ENCODE measurements around the gene CABLES1. TPM values are rescaled to one million over a fixed set of nuclear protein-coding genes. Genes with fewer than 3 reads are reported as not detected.

CABLES1 gene
- total RNA-seq, 1 experiment from 2014 or later = 6.2 TPM

- no peak for DNase-seq (ENCODE audit: low read depth)
Observed at GRCh38 chr18:23194155-23194996, 59.1 kb downstream of the CABLES1 start.

- no peak for DNase-seq (ENCODE audit: low read depth)
Observed at GRCh38 chr18:23194997-23195957, 60.0 kb downstream of the CABLES1 start.

GRCh38 chr18:23196119-23197007 lies 61.1 kb downstream of the CABLES1 start:
- DNase-seq (ENCODE audit: low read depth) = no peak

DNA sequence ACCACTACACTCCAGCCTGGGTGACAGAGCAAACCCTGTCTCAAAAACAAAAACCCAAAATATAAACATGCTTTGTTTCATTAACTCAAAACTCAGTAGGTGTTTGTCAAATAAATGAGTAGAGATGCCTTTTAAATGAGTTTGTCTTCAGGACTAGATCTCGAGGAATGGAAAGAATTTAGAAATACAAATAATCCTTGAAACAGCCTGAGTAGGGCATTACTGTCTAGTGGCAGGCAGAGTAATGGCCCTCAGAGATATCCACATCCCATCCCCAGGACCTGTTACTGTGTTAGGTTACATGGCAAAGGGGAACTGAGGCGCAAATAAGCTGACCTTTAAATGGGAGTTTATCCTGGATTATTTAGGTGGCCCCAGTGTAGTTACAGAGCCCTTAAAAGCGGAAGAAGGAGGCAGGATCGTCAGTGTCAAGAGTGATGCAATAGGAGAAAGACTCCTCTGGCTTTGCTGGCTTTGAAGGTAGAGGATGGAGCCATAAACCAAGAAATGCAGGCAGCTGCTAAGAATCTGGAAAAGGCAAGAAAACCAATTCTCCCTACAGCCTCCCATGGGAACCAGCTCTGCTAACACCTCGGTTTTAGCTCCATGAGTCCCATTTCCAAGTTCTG lies 63.0 kb downstream of the CABLES1 start:
- DNase-seq (ENCODE audit: low read depth) = no peak

GRCh38 chr18:23200756-23201155 lies 65.5 kb downstream of the CABLES1 start:
- no peak for DNase-seq (ENCODE audit: low read depth)

DNA sequence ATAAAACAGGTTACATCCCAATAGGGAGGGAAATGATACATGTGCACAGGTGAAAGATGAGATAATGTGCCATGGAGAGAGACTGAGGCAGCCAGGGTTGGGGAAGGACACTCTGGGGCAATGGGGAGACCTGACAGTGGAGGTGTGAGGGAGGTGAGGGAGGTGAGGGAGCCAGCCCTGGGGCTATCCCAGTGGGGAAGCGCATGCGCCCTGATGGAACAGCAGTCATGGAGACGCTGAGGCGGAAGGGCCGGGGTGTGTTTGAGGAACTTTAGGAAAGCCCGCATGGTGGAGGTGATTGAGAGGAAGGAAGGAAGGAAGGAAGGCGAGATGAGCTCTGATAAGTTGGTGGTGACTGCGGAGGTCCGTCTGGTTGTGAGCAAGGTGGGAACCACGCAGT lies 66.5 kb downstream of the CABLES1 start:
- no peak for DNase-seq (ENCODE audit: low read depth)

GRCh38 chr18:23203891-23204432 lies 68.7 kb downstream of the CABLES1 start:
- DNase-seq (ENCODE audit: low read depth) = no peak

- DNase-seq (ENCODE audit: low read depth) = no peak
Observed at GRCh38 chr18:23204589-23205235, 69.4 kb downstream of the CABLES1 start.

- DNase-seq (ENCODE audit: low read depth) = no peak
Observed at GRCh38 chr18:23205980-23206379, 70.7 kb downstream of the CABLES1 start.

GRCh38 chr18:23207191-23207955 lies 72.1 kb downstream of the CABLES1 start:
- peak; percentile 41 for DNase-seq (ENCODE audit: low read depth)

DNA sequence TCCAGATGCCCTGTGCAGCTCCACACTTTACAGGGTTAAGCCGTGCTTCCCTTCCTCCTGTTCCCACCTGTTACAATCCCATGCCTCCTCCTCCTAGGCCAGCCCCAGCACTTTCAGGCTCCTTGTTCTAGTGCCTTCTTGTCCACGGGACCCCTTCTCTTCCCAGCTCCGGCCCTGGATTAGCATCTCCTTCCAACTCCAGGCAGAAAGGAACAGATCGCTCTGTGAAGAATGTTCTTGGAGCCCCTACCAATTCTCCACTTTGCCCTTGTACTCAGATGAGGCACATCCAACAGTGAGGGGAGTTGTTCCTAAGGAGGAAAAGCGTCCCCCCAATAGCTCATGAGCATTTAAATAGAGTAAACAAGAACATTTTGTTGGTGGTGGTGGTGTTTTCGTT lies 72.7 kb downstream of the CABLES1 start:
- DNase-seq (ENCODE audit: low read depth) = no peak

DNA sequence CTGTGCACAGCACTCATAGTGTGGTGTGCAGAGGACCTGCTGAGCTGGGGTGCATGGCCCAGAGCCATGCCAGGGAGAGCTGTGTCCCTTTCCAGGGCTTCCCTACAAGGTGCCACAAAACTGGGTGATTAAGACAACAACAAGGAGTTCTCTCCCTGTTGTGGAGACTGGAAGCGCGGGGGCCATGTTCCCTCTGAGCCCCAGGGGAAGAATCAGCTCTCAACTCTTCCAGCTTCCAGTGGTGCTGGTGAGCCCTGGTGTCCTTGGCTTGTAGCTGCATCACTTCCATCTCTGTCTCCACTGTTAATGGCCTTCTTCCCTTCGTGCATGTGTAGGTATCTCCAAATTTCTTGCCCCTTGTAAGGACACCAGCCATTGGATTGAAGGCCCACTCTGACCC lies 73.3 kb downstream of the CABLES1 start:
- no peak for DNase-seq (ENCODE audit: low read depth)

GRCh38 chr18:23209031-23209430 lies 73.7 kb downstream of the CABLES1 start:
- no peak for DNase-seq (ENCODE audit: low read depth)

DNA sequence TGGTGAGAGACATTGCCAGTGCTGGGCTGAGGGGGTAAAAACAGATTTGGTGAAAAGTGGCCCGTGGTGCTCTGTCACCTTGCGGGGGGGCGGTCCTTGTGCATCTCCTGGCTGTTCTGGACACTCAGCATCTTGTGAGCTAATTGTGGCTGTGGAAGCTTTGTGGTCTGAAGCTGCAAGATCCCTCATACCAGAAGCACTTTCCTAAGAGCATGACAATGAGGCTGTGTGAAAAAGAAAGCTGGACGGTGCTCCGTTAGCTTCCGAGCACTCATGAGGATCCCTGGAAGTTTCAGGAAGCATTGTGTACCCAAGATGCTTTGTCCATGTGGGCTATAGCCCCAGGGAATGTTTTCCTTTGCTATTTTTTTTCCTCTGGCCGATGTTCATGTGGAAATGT lies 74.5 kb downstream of the CABLES1 start:
- DNase-seq (ENCODE audit: low read depth) = no peak

- DNase-seq (ENCODE audit: low read depth) = no peak
Observed at GRCh38 chr18:23210526-23210925, 75.2 kb downstream of the CABLES1 start.

- no peak for DNase-seq (ENCODE audit: low read depth)
Observed at GRCh38 chr18:23211146-23211545, 75.9 kb downstream of the CABLES1 start.

GRCh38 chr18:23212161-23212560 lies 76.9 kb downstream of the CABLES1 start:
- DNase-seq (ENCODE audit: low read depth) = no peak

DNA sequence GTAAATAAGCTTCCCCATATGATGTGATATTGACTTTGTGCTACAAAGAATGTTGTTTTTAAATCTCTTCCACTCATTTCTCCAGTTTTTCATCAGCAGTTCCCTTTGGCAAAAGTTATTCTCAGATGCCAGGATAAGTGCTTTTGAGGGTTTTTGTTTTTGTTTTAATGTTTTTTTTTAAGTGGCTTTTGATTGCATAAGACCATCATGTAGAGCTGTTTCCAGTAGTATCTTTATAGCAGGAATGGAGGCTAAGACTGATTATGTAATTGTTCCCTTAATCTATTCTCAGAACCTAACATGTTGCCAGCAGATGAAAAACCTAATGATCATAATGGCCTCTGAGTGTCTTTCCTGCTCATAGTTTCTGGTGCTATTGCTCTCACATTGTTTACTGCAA lies 77.9 kb downstream of the CABLES1 start:
- DNase-seq (ENCODE audit: low read depth) = no peak

- DNase-seq (ENCODE audit: low read depth) = no peak
Observed at GRCh38 chr18:23217781-23218180, 82.5 kb downstream of the CABLES1 start.

GRCh38 chr18:23220355-23220754 lies 85.1 kb downstream of the CABLES1 start:
- no peak for DNase-seq (ENCODE audit: low read depth)

Measured in Daoy (cell line).